ENCODE results near the gene OR2V2. TPM values are rescaled to one million over a fixed set of nuclear protein-coding genes. Genes with fewer than 3 reads are reported as not detected.

OR2V2 gene
- total and polyA plus RNA-seq, 10 of the 15 experiments (the other 5 are each of a cell fraction or from before 2014, with no cell fraction given): 0.26 TPM; not detected in 9

DNA sequence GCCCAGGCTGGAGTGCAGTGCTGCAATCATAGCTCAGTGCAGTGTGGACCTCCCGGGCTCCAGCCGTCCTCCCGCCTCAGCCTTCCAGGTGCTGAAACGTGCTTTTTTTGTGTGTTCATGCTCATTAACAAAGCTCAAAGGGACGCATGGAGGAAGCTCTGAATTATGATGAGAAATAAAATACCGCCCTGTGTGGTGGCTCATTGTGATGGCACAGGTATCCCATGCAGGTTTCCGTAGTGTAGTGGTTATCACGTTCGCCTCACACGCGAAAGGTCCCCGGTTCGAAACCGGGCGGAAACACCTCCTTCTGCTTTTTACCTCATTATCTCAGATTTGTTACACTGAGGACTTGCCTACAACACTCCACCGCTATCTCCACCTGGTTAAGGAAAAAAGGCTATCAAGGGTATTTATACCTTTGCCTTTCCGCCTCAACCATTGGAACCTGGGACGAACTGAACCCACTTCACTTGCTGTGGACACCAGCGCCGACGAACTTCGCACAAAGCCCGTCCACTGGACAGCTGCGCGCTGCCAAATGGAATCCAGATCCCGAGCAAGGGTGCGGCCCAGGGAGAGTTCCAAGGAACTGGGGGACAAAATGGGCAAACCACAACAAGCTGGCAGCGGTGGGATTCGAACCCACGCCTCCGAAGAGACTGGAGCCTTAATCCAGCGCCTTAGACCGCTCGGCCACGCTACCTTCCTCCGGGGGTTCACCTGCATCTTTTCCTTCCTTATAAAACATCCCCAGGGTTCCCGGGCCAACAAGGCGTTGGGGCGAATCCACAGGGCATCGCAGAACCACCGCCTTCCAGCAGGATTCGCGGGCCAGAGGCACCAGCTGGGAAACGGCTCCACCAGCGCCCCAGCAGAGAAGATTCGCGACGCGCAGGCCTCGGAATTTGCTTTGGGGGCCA is 26.3 kb downstream of the OR2V2 start (continued):
- TF ChIP-seq EGR1 (IDR thresholded peaks at IDR 0.05; ENCODE audit: borderline replicate concordance in 1 of 2, low read depth in 2 of 2, low read length in 2 of 2): no peak
- no peak for TF ChIP-seq BRCA1 (IDR thresholded peaks at IDR 0.05; ENCODE audit: low read depth, low read length)
- no peak for TF ChIP-seq NFYB (IDR thresholded peaks at IDR 0.05; ENCODE audit: insufficient read depth, low read depth, low read length)
- no peak for TF ChIP-seq YY1 (IDR thresholded peaks at IDR 0.05; ENCODE audit: low read depth, low read length)
- no peak for TF ChIP-seq HCFC1 (IDR thresholded peaks at IDR 0.05; ENCODE audit: low read length)
- TF ChIP-seq, protein P1, sequence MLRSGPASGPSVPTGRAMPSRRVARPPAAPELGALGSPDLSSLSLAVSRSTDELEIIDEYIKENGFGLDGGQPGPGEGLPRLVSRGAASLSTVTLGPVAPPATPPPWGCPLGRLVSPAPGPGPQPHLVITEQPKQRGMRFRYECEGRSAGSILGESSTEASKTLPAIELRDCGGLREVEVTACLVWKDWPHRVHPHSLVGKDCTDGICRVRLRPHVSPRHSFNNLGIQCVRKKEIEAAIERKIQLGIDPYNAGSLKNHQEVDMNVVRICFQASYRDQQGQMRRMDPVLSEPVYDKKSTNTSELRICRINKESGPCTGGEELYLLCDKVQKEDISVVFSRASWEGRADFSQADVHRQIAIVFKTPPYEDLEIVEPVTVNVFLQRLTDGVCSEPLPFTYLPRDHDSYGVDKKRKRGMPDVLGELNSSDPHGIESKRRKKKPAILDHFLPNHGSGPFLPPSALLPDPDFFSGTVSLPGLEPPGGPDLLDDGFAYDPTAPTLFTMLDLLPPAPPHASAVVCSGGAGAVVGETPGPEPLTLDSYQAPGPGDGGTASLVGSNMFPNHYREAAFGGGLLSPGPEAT (IDR thresholded peaks at IDR 0.05; ENCODE audit: low read depth): no peak
- TF ChIP-seq, protein P2, sequence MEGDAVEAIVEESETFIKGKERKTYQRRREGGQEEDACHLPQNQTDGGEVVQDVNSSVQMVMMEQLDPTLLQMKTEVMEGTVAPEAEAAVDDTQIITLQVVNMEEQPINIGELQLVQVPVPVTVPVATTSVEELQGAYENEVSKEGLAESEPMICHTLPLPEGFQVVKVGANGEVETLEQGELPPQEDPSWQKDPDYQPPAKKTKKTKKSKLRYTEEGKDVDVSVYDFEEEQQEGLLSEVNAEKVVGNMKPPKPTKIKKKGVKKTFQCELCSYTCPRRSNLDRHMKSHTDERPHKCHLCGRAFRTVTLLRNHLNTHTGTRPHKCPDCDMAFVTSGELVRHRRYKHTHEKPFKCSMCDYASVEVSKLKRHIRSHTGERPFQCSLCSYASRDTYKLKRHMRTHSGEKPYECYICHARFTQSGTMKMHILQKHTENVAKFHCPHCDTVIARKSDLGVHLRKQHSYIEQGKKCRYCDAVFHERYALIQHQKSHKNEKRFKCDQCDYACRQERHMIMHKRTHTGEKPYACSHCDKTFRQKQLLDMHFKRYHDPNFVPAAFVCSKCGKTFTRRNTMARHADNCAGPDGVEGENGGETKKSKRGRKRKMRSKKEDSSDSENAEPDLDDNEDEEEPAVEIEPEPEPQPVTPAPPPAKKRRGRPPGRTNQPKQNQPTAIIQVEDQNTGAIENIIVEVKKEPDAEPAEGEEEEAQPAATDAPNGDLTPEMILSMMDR (IDR thresholded peaks at IDR 0.05 in 2 of 3, conservative IDR thresholded peaks at IDR 0.05 in 1 of 3; ENCODE audit: control insufficient read depth in 2 of 3, extremely low read depth in 1 of 3, insufficient read depth in 1 of 3, low read depth in 3 of 3, low read length in 3 of 3): no peak
- TF ChIP-seq, protein P3, sequence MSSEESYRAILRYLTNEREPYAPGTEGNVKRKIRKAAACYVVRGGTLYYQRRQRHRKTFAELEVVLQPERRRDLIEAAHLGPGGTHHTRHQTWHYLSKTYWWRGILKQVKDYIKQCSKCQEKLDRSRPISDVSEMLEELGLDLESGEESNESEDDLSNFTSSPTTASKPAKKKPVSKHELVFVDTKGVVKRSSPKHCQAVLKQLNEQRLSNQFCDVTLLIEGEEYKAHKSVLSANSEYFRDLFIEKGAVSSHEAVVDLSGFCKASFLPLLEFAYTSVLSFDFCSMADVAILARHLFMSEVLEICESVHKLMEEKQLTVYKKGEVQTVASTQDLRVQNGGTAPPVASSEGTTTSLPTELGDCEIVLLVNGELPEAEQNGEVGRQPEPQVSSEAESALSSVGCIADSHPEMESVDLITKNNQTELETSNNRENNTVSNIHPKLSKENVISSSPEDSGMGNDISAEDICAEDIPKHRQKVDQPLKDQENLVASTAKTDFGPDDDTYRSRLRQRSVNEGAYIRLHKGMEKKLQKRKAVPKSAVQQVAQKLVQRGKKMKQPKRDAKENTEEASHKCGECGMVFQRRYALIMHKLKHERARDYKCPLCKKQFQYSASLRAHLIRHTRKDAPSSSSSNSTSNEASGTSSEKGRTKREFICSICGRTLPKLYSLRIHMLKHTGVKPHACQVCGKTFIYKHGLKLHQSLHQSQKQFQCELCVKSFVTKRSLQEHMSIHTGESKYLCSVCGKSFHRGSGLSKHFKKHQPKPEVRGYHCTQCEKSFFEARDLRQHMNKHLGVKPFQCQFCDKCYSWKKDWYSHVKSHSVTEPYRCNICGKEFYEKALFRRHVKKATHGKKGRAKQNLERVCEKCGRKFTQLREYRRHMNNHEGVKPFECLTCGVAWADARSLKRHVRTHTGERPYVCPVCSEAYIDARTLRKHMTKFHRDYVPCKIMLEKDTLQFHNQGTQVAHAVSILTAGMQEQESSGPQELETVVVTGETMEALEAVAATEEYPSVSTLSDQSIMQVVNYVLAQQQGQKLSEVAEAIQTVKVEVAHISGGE (CRISPR knock-in tag; IDR thresholded peaks at IDR 0.05): no peak
- no peak for TF ChIP-seq NR2C2 (IDR thresholded peaks at IDR 0.05; ENCODE audit: borderline replicate concordance, control insufficient read depth, insufficient read length, low read depth)
- TF ChIP-seq POLR2A (IDR thresholded peaks at IDR 0.05; ENCODE audit: low read depth, low read length): no peak
- no peak for TF ChIP-seq TAF1 (IDR thresholded peaks at IDR 0.05; ENCODE audit: borderline replicate concordance, low read depth, low read length)
- no peak for TF ChIP-seq POLR2AphosphoS5 (IDR thresholded peaks at IDR 0.05; ENCODE audit: low read length)
- TF ChIP-seq RB1 (IDR thresholded peaks at IDR 0.05; ENCODE audit: borderline replicate concordance): no peak
- no peak; the same call in 1 of the 2 replicates for TF ChIP-seq CHD4 (IDR thresholded peaks at IDR 0.05)
- no peak for TF ChIP-seq ESRRA (IDR thresholded peaks at IDR 0.05; ENCODE audit: low read length)
- TF ChIP-seq, protein P4, sequence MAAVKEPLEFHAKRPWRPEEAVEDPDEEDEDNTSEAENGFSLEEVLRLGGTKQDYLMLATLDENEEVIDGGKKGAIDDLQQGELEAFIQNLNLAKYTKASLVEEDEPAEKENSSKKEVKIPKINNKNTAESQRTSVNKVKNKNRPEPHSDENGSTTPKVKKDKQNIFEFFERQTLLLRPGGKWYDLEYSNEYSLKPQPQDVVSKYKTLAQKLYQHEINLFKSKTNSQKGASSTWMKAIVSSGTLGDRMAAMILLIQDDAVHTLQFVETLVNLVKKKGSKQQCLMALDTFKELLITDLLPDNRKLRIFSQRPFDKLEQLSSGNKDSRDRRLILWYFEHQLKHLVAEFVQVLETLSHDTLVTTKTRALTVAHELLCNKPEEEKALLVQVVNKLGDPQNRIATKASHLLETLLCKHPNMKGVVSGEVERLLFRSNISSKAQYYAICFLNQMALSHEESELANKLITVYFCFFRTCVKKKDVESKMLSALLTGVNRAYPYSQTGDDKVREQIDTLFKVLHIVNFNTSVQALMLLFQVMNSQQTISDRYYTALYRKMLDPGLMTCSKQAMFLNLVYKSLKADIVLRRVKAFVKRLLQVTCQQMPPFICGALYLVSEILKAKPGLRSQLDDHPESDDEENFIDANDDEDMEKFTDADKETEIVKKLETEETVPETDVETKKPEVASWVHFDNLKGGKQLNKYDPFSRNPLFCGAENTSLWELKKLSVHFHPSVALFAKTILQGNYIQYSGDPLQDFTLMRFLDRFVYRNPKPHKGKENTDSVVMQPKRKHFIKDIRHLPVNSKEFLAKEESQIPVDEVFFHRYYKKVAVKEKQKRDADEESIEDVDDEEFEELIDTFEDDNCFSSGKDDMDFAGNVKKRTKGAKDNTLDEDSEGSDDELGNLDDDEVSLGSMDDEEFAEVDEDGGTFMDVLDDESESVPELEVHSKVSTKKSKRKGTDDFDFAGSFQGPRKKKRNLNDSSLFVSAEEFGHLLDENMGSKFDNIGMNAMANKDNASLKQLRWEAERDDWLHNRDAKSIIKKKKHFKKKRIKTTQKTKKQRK (IDR thresholded peaks at IDR 0.05; ENCODE audit: low read depth, low read length): no peak
